HG02852 (cell line): ENCODE results near the gene KEAP1.
"Not testable (repeated sequence)": the region's sequence is repeated elsewhere in the genome, so short reads cannot be mapped to it uniquely, and the experiment has no call there.

ENCODE experiments used
- ATAC-seq: cut with Tn5 transposase; IDR thresholded peaks from one replicate; pipeline ENCODE4 v1.9.1; 2021; ENCODE audit warnings: mild to moderate bottlenecking, moderate library complexity; ENCODE audit not compliant: unreplicated experiment

KEAP1 gene

DNA sequence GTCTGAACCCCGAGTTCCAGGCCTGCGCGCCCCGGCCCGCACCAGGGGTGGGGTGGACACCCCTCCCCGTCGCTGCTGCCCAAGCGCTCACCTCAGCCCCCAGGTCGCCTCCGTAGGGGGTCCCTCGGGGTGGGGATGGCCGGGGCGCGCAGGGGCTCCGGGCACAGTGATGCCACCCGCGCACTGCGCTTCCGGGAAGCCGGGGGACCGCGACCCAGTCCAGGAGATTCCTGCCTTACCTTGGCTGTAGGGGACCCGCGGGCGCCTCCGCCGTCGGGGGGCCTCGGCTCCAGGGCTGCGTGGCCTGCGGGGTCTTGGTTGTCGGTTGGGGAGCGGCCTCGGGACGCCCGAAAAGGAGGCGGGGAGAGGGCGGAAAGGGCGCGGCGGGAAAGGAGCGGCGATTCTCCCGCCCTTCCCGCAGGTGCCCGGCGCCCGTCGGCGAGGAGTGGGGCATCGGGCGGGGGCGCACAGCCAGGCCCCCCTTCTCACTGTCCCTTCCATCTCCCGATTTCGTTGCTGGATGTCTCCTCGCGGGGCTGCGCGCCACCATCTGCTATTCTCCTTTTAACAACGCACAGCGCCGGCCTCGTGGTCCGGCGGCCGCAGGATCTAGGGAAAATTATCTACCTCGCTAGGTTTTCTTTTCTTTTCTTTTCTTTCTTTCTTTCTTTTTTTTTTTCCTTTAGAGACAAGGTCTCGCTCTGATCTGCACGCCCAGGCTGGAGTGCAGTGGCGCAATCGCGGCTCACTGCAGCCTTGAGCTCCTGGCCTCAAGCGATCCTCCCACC lies at the start of gene KEAP1:
Gene KEAP1, minus strand, starts transcription at position 355 of the 788 bp plus-strand sequence. CDS start 3,323 bp downstream, outside the sequence.
- ATAC-seq, result peak; percentile 29

DNA sequence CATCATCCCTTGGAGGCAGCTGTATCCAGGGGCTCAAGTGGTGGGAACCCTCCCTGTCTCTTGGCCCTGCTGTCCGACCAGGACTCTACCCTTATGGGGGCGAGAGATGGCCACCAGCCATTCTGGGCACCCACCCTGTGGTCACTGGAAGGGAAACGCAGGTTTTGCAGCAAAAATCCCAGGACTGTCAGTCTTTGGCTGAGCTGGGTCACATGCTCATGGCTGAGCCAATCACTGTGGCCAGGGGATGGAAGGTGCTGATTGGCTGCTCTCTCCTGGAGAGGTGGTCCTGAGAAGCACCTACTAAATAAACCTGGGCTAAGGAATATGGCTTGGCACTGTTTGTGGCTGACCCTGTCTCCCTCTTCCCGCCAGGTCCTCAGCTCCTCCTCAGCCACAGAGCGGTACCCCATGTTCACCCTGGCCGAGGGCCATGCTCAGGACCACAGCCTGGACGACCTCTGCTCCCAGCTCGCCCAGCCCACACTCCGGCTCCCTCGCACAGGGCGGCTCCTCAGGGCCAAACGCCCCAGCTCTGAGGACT lies 49.4 kb upstream of the KEAP1 start:
- ATAC-seq, result no peak

DNA sequence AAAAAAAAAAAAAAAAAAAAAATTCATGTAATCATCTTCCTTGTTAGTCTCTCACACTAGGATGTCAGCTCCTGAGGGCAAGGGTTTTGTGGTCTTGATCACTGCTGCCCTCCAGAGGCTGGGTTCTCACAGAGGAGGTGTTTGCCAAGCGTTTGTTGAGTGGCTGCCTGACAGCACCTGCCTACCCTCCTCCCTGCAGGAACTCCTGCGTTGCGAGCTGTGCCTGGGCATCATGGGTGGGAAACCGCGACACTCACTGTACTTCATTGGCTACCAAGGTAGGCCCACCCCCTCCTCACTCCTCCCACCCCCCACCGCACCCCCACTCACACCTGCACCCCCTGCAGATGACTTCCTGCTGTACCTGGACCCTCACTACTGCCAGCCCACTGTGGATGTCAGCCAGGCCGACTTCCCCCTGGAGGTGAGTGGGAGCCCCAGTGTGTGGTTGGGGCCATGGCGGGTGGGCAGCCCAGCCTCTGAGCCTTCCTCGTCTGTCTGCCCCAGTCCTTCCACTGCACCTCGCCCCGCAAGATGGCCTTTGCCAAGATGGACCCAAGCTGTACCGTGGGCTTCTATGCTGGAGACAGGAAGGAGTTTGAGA lies 48.6 kb upstream of the KEAP1 start:
- no peak for ATAC-seq

DNA sequence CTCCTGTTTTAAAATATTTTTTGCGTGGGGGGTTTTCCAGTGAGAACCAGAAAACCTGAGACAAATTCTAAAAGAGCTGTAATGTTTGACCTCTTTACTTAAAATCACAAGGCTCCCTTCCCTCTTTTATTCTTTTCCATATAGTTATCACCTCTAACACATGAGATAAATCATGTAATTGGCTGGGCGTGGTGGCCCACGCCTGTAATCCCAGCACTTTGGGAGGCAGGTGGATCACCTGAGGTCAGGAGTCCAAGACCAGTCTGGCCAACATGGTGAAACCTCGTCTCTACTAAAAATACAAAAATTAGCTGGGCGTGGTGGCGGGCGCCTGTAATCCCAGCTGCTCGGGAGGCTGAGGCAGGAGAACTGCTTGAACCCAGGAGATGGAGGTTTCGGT lies 47.9 kb upstream of the KEAP1 start:
- ATAC-seq, result not testable (repeated sequence)

DNA sequence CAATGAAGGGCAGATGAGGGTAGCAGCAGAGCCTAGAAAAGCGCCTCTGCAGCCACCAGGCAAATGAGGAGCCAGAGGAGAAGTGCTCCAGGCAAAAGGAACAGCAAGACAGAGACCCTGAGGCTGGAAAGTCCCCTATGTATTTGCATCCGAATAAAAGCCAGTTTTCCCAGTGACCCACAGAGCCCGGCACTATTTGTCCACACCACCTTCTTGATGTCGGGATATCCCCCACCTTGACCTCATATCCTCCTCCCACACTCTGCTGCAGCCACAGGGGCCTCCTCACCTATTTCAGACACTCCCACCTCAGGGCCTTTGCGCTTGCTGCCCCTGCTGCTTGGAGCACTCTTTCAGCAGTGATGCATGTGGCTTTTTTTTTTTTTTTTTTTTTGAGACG lies 47.2 kb upstream of the KEAP1 start:
- no peak for ATAC-seq

DNA sequence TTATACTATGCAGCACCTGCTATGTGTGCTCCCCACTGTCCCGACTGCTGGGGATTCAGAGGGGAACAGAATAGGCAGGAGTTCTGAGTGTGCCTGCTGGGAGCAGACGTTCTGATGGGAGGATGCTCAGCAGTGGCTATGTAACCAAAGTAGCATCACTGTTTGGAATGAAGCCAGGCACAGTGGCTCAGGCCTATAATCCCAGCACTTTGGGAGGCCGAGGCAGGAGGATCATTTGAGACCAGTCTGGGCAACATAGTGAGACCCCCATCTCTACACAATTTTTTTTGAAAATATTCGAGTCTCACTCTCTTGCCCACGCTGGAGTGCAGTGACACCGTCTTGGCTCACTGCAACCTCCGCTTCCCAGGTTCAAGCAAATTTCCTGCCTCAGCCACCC lies 46.6 kb upstream of the KEAP1 start:
- ATAC-seq, result no peak

DNA sequence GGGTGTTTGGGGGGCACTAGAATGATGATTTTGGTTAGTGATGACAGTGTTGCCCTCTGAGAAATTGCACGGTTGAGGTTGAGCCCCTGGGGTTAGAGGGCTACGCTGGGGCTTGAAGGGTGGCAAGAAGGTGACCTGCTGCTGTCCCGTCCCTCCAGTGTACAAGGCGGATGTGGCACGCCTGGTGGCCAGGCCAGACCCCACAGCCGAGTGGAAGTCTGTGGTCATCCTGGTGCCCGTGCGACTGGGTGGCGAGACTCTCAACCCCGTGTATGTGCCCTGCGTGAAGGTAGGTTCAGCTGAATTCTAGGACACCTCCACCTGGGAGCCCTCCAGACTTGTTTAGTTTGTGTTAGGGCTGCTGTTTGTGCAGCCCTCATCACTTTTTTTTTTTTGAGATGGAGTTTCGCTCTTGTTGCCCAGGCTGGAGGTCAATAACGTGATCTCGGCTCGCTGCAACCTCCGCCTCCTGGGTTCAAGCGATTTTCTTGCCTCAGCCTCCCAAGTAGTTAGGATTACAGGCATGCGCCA lies 45.7 kb upstream of the KEAP1 start:
- ATAC-seq, result no peak

DNA sequence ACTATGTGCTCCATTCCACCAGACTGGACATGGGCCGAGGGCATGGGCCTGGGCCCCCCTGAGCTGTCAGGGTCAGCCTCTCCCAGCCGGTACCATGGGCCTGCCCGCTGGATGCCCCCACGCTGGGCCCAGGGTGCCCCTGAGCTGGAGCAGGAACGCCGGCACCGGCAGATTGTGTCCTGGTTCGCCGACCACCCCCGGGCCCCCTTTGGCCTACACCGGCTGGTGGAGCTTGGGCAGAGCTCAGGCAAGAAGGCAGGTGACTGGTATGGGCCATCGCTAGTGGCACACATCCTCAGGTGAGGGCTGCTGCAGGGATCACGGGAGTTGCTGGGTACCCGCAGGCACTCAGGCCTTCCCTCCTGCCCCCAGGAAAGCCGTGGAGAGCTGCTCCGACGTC lies 43.7 kb upstream of the KEAP1 start:
- ATAC-seq, result no peak

DNA sequence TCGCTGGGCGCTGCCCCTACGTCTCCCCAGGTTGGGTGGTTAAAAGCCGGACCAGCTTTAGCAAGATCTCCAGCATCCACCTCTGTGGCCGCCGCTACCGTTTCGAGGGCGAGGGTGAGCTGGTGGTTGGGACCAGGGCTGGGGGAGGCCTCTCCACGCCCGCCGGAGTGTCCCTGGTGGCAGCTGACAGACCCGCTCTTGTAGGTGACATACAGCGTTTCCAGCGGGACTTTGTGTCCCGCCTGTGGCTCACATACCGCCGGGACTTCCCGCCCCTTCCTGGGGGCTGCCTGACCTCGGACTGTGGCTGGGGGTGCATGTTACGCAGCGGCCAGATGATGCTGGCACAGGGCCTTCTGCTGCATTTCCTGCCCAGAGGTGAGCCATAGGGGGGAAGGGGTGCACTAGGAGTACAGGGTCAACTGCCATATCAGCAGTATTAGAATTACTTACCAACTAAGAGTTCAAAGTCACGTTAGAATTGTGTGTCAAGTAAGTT lies 41.6 kb upstream of the KEAP1 start:
- ATAC-seq, result no peak

DNA sequence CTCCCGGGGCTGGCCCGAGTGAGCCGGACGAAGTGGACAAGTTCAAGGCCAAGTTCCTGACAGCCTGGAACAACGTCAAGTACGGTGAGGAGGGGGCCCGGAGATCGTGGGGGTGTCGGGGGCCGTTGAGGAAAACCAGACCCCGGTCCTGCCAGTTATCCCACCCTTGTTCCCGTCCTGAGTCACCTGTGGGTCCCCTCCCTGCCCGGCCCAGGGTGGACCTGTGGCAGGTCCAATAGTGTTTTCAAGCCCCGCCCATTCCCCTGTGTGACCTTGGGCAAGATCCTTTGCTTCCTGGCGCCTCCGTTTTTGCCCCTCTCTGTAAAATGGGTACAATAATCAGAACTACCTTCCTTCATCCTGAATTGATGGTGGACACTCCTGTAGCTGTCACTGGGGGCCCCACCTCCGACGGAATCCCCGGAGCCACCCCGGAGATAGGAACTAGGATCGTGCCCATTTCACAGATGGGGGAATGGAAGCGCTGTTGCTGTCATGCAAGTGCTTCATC lies 41.1 kb upstream of the KEAP1 start:
- peak; percentile 14 for ATAC-seq

DNA sequence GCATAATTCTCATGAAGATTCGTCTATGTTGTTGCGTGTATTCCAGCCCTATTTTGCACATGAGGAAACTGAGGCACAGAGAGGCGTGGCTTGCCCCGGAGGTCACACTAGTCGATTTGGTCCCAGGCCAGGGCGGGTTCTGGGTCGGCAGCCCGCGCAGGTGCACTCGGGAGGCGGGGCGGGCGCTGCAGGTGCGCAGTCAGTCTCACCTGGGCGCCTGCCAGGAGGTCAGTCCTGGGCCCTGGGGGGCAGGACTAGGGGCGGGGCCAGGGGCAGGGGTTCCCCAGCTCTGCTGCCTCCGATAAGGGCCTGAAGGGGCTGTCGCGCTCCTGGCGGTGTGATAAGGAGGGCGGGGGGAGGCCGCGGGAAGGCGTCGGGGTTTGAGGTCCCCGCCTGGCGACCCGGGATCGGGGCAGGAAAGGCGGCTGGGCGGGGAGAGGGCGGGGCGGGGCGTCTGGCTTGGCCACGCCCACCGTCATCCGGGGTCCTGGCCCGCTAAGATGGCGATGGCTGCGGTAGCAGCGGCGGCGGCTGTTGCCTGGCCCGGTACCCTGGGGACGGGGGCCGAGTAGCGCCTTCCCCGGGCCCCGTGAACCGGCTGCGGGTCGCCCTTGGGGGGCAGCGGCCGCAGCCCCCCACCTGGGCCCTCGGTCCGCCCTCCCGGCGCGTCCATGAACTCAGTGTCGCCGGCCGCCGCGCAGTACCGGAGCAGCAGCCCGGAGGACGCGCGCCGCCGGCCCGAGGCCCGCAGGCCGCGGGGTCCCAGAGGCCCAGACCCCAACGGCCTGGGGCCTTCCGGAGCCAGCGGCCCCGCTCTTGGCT lies 40.5 kb upstream of the KEAP1 start, which contains the start of gene ATG4D:
Gene ATG4D, plus strand, starts transcription at position 485 of the 822 bp plus-strand sequence. Its CDS starts 187 bp downstream, at position 672.
- peak; percentile 72 for ATAC-seq

DNA sequence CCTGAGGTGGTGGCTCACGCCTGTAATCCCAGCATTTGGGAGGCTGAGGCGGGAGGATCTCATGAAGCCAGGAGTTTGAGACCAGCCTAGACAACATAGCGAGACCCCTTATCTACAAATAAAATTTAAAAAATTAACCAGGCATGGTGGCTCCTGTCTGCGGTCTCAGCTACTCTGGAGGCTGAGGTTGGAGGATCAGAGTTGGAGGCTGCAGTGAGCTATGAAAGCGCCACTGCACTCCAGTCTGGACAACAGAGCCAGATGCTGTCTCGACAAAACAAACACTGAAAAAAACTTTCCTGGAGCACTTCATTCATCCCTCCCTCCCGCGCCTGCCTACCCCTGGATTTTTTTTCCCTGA lies 39.9 kb upstream of the KEAP1 start:
- no peak for ATAC-seq

DNA sequence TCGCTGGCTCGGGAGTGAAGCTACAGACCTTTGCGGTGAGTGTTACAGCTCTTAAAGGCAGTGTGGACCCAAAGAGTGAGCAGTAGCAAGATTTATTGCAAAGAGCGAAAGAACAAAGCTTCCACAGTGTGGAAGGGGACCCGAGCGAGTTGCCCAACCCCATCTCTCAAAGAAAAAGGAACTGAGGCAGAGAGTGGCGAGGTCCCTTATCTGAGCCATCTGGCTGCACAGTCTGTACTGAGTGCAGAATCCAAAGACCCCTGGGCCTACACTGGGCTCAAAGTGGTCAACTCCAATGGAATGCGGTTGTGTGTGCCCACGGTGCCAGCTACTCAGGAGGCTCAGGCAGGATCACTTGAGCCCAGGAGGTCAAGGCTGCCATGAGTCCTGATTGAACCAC lies 35.9 kb upstream of the KEAP1 start:
- ATAC-seq, result not testable (repeated sequence)

DNA sequence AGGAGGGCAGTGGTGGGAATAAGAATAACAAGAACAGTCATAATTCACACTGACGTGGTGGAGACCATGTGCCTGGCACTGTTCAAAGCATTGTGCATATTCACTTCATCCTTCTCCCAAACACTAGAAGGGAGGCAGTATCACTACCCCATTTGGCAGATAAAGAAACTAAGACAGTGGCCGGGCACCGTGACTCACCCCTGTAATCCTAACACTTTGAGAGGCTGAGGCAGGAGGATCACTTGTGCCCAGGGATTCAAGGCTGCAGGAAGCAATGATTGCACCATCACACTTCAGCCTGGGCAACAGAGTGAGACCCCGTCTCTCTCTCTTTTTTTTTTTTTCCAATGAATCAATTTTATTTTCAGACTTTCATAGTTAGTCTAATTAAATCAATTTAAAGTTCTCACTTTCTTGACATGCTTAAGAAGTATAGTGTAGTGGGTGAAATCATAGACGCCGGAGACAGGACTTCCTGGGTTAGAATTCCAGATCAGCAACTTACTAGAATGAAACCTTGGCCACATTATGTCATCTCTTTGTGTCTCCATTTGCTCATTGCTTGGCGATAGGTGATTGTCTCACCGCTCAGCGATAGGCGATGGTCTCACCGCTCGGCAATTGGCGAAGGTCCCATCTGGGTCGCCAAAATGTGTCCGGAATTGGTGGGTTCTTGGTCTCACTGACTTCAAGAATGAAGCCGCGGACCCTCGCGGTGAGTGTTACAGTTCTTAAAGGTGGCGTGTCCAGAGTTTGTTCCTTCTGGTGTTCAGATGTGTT lies 35.2 kb upstream of the KEAP1 start:
- ATAC-seq, result no peak

DNA sequence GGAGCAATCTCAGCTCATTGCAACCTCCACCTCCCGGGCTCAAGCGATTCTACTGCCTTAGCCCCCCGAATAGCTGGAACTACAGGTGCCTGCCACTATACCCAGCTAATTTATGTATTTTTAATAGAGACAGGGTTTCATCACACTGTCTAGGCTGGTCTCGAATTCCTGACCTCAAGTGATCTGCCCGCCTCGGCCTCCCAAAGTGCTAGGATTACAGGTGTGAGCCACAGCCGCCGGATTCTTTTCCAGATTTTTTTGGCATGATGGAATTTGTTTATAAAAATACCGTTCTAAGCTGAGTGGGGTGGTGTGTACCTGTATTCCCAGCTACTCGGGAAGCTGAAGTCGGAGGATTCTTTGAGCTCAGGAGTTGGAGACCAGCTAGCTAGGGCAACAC lies 34.5 kb upstream of the KEAP1 start:
- no peak for ATAC-seq

DNA sequence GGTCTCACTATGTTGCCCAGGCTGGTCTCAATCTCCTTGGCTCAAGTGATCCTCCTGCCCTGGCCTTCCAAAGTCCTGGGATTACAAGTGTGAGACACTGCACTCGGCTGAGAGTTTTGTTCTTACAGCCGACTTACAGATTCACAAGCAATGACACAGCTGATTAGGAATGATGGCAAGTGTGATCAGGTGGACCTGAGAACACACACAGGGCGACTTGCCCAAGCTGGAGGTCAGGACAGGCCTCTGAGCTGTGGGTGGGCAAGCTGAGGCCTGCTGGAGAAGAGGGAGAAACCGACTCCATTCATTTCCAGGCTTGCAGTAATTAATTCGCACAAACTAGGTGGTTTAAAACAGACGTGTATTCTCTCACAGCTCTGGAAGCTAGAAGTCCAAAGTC lies 32.5 kb upstream of the KEAP1 start:
- no peak for ATAC-seq

DNA sequence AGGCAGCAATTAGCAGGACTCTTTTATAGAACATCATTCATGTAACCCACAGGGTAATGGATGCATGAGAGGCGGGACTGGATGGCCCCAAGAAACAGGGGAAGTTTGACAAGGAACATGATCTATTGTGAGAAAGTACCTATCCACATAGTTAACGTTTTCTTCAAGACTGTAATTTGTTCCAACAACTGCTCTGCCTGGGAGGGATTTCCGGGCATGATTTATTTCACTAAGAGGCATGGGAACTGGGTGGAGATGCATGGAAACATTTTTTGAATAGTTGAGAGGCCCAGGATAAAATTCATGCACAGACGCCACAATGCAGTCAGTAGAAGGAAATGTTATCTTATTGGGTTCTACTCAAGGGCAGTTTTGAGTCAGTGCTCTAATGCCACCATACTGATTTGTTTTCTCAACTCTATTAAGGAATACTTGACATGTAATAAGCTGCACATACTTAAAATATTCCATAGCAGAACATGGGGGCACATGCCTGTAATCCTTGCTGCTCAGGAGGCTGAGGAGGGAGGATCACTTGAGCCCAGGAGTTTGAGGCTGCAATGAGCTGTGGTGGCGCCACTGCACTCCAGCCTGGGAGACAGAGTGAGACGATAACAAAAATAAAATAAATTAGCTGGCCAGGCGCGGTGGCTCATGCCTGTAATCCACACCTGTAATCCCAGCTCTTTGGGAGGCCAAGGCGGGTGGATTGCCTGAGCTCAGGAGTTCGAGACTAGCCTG lies 30.7 kb upstream of the KEAP1 start:
- ATAC-seq, result no peak

DNA sequence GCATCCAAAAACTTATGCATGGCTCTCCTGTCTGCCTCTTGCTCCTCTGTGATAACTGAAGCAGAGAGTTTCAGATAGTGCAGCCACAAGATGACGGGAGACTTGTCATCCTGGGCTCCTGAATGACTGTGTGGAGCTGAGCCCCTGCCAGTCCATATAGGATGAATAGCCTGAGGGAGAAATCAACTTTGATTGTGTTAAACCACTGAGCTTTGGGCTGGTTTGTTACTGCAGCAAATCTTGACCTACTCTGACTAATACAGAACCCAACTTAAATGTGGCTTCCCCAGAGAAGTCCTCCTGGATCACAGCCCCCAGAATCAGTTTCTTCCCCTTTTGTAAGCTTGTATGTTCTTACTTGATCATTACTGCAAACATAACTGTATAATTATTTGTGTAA lies 29.3 kb upstream of the KEAP1 start:
- ATAC-seq, result no peak

DNA sequence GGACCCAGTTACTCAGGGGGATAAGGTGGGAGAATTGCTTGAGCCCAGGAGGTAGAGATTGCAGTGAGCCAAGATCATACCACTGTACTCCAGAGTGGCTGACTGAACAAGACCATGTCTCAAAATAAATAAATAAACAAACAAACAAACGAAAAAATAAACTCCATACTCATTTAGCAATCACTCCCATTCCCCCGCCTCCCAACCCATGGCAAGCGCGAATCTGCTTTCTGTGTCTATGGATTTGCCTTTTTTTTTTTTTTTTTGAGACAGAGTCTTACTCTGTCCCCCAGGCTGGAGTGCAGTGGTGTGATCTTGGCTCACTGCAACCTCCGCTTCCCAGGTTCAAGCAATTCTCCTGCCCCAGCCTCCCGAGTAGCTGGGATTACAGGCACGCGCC lies 23.7 kb upstream of the KEAP1 start:
- ATAC-seq, result not testable (repeated sequence)
